Germinal center (tissue), 1 donor: Measurements from ENCODE around the gene BTBD9.

ENCODE experiments used
- DNase-seq: peaks from one replicate; pipeline ENCODE4 v3.0.0; 2012; ENCODE audit warnings: mixed read lengths, low spot score

BTBD9 gene

GRCh38 chr6:38239719-38240451 lies 399.8 kb downstream of the BTBD9 start:
- DNase-seq, result no peak

GRCh38 chr6:38236631-38237030 lies 403.1 kb downstream of the BTBD9 start:
- DNase-seq, result no peak

- peak; percentile 47 for DNase-seq
Measured at GRCh38 chr6:38234934-38235682, 404.6 kb downstream of the BTBD9 start.

- DNase-seq, result peak; percentile 25
Measured at GRCh38 chr6:38234141-38234540, 405.6 kb downstream of the BTBD9 start.

- DNase-seq, result peak; percentile 36
Measured at GRCh38 chr6:38233161-38233791, 406.5 kb downstream of the BTBD9 start.

- no peak for DNase-seq
Measured at GRCh38 chr6:38225766-38226165, 414.0 kb downstream of the BTBD9 start.

GRCh38 chr6:38221251-38221650 lies 418.5 kb downstream of the BTBD9 start:
- DNase-seq, result no peak

GRCh38 chr6:38220069-38220723 lies 419.5 kb downstream of the BTBD9 start:
- DNase-seq, result no peak

GRCh38 chr6:38218235-38218634 lies 421.5 kb downstream of the BTBD9 start:
- DNase-seq, result no peak

- no peak for DNase-seq
Measured at GRCh38 chr6:38216451-38216850, 423.3 kb downstream of the BTBD9 start.

- DNase-seq, result no peak
Measured at GRCh38 chr6:38215651-38216311, 423.9 kb downstream of the BTBD9 start.

- DNase-seq, result no peak
Measured at GRCh38 chr6:38215225-38215624, 424.5 kb downstream of the BTBD9 start.

- no peak for DNase-seq
Measured at GRCh38 chr6:38214159-38214558, 425.6 kb downstream of the BTBD9 start.

- no peak for DNase-seq
Measured at GRCh38 chr6:38213251-38213658, 426.5 kb downstream of the BTBD9 start.

- DNase-seq, result no peak
Measured at GRCh38 chr6:38212579-38212978, 427.1 kb downstream of the BTBD9 start.

- no peak for DNase-seq
Measured at GRCh38 chr6:38212116-38212515, 427.6 kb downstream of the BTBD9 start.

- DNase-seq, result no peak
Measured at GRCh38 chr6:38209371-38210260, 430.1 kb downstream of the BTBD9 start.

- no peak for DNase-seq
Measured at GRCh38 chr6:38208028-38208427, 431.7 kb downstream of the BTBD9 start.

- DNase-seq, result no peak
Measured at GRCh38 chr6:38207375-38207774, 432.4 kb downstream of the BTBD9 start.

GRCh38 chr6:38198219-38198618 lies 441.5 kb downstream of the BTBD9 start:
- DNase-seq, result no peak

- no peak for DNase-seq
Measured at GRCh38 chr6:38195113-38195635, 444.6 kb downstream of the BTBD9 start.
